ENCODE measurements around the gene GRIA3. TPM values are rescaled to one million over a fixed set of nuclear protein-coding genes. Genes with fewer than 3 reads are reported as not detected.

GRIA3 gene
- total RNA-seq, result not detected in 2 replicates

GRCh38 chrX:123184219-123184865 is at the start of gene GRIA3:
Gene GRIA3 (plus strand): TSS chrX:123184278. CDS start chrX:123184536, 258 bp downstream.

Data from mammary microvascular endothelial cell (primary cell).